Measurements from ENCODE around the gene PDHB. TPM values are rescaled to one million over a fixed set of nuclear protein-coding genes. Genes with fewer than 3 reads are reported as not detected.
A peak's percentile ranks its signal among the peaks of the same experiment; 100 is the strongest.

The PDHB gene
- total and polyA plus RNA-seq, 2 experiments from 2014 or later: 108 to 119 TPM

DNA sequence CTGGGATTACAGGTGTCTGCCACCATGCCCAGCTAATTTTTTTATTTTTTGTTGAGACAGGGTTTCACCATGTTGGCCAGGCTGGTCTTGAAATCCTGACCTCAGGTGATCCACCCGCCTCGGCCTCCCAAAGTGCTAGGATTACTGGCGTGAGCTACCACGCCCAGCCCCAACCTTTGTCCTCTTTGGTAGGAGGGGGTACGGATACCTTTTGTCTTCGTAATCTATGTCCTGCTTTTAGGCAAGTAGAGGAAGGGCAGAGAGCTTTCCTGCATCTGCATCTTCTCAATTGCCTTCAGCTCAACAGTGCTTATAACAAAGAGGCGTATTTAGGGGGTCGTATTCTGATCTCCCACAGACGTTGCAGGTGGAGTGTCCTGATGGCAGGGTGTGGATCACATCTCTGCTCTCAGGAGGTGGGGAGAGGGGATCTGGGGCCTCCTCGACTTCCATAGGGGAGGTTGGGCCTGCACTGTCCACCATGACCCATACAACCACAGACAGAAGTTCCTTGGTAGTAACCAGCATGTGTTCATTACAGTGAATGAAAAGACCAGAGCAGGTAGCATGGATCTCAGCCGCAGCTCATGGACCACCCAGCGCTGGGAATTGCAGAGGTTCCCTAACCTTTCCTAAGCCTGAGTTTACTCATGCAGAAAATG lies 36.9 kb upstream of the PDHB start:
- H3F3A ChIP-seq (ENCODE audit: insufficient read depth): 0 out of 2 replicates have a peak, but pooled peaks cover 6% of the 10 kb centered on the region
- no peaks in the 10 kb centered on the region for H3K9me3 ChIP-seq (ENCODE audit: low read depth)
- H3K4me2 ChIP-seq (ENCODE audit: unreplicated experiment): no peak overlapping the region
- H3K4me3 ChIP-seq: no peak overlapping the region
- no peaks in the 10 kb centered on the region for H3K9me2 ChIP-seq (ENCODE audit: insufficient read depth)
- H3K9ac ChIP-seq: no peak overlapping the region
- peak overlapping the region; percentile 33; the same call in 1 of the 2 replicates for H3K27ac ChIP-seq
- 92 to 95% methylated on average over 12 of the region's 12 CpGs for WGBS, 2 experiments (ENCODE audit: low coverage in 1 of 2, low lambda C conversion rate in 2 of 2, missing lambda C conversion rate in 2 of 2)
- no peaks in the 10 kb centered on the region for H4K20me1 ChIP-seq (ENCODE audit: insufficient read depth)
- no peak for DNase-seq
- H3K4me1 ChIP-seq (ENCODE audit: insufficient read depth): peaks cover 14% of the 10 kb centered on the region
- H2AFZ ChIP-seq: no peak overlapping the region
- no peaks in the 10 kb centered on the region for H3K36me3 ChIP-seq (ENCODE audit: low read depth)
- TF ChIP-seq EZH2phosphoT487 (IDR thresholded peaks at IDR 0.05; ENCODE audit: insufficient read depth, low read depth): no peak
- no peak for TF ChIP-seq EZH2 (IDR thresholded peaks at IDR 0.05; ENCODE audit: insufficient read depth, poor library complexity, severe bottlenecking)
- H3K27me3 ChIP-seq (replicated peaks; ENCODE audit: insufficient read depth): no peaks in the 10 kb centered on the region
- in situ Hi-C loops (cut with MboI): no loop called here
- H3K79me2 ChIP-seq (ENCODE audit: insufficient read depth): no peaks in the 10 kb centered on the region

DNA sequence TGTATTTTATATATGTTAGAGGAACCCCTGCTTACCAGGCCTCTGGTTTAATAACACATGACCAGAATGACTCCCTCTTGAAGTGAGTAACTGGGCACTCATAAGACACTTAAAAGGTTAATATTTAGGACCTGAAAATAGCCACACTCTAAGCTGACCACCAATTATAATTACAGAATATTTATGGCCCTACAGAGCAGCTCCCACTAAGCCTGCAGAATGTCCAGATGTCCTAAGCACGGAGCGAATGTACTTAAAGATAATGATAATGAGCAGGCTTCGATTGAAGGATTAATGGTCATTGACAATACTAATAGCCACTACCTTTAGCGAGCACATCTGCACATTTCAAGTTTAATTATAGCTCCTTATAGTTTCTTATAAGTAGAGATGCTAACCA lies 35.5 kb upstream of the PDHB start:
- Histone ChIP-seq H3K4me2 (ENCODE audit: unreplicated experiment) (no peak overlapping the region), H3K9me2 (ENCODE audit: insufficient read depth) (no peaks in the 10 kb centered on the region), H4K20me1 (ENCODE audit: insufficient read depth) (no peaks in the 10 kb centered on the region), H3K9ac (no peak overlapping the region), H3K9me3 (ENCODE audit: low read depth) (no peaks in the 10 kb centered on the region), H3K27me3 (replicated peaks; ENCODE audit: insufficient read depth) (no peaks in the 10 kb centered on the region), H3K36me3 (ENCODE audit: low read depth) (no peaks in the 10 kb centered on the region), H3K79me2 (ENCODE audit: insufficient read depth) (no peaks in the 10 kb centered on the region), H3F3A (ENCODE audit: insufficient read depth) (peaks cover 14% of the 10 kb centered on the region; the same call in 1 of the 2 replicates), H2AFZ (no peak overlapping the region), H3K4me3 (no peak overlapping the region), H3K27ac (no peak overlapping the region), H3K4me1 (ENCODE audit: insufficient read depth) (peaks cover 16% of the 10 kb centered on the region)
- WGBS, 2 experiments (ENCODE audit: low coverage in 1 of 2, low lambda C conversion rate in 2 of 2, missing lambda C conversion rate in 2 of 2): 71 to 75% methylated on average over 4 of the region's 4 CpGs
- DNase-seq: no peak
- TF ChIP-seq EZH2 (IDR thresholded peaks at IDR 0.05; ENCODE audit: insufficient read depth, poor library complexity, severe bottlenecking): no peak
- TF ChIP-seq EZH2phosphoT487 (IDR thresholded peaks at IDR 0.05; ENCODE audit: insufficient read depth, low read depth): no peak
- in situ Hi-C loops (cut with MboI): no loop called here

DNA sequence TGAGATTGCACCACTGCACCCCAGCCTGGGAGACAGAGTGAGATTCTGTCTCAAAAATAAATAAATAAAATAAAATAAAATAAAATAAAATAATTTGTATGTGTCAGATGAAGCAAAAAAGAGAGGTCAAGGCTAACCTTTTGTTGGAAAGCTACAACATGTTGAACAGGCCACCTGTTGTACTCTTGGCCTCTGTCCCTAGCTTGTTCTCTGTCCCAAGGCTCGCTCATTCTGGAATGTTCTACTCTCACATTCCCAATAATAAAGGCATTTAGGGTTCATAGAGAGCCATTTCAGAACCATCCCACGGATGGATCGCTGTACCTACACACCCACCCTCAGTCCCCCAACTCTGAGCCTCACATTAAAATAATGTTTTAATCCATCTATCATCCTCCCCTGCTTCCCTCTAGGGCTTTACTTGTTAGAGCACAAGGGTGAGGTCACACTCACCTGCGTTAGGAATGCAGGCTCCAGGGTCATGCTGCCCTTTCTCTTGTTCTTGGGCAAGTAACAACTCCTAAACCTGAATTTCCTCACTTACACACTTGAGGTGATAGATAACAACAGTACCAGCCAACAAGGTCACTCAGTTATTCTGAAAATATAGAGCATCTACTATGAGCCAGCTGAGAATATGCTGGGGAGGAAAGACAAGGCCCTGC lies 33.4 kb upstream of the PDHB start:
- Histone ChIP-seq H2AFZ (no peak overlapping the region), H3K79me2 (ENCODE audit: insufficient read depth) (no peaks in the 10 kb centered on the region), H3K27ac (no peak overlapping the region), H3K36me3 (ENCODE audit: low read depth) (no peaks in the 10 kb centered on the region), H3K4me3 (no peak overlapping the region), H3K27me3 (replicated peaks; ENCODE audit: insufficient read depth) (no peaks in the 10 kb centered on the region), H3K4me2 (ENCODE audit: unreplicated experiment) (no peak overlapping the region), H3K9ac (no peak overlapping the region), H4K20me1 (ENCODE audit: insufficient read depth) (no peaks in the 10 kb centered on the region), H3K4me1 (ENCODE audit: insufficient read depth) (peaks cover 19% of the 10 kb centered on the region), H3F3A (ENCODE audit: insufficient read depth) (peaks cover 17% of the 10 kb centered on the region; the same call in 1 of the 2 replicates), H3K9me2 (ENCODE audit: insufficient read depth) (no peaks in the 10 kb centered on the region), H3K9me3 (ENCODE audit: low read depth) (no peaks in the 10 kb centered on the region)
- TF ChIP-seq EZH2 (IDR thresholded peaks at IDR 0.05; ENCODE audit: insufficient read depth, poor library complexity, severe bottlenecking) (no peak), EZH2phosphoT487 (IDR thresholded peaks at IDR 0.05; ENCODE audit: insufficient read depth, low read depth) (no peak)
- WGBS, 2 experiments (ENCODE audit: low coverage in 1 of 2, low lambda C conversion rate in 2 of 2, missing lambda C conversion rate in 2 of 2): 93 to 94% methylated on average over 4 of the region's 4 CpGs
- no peak for DNase-seq
- in situ Hi-C loops (cut with MboI): no loop called here

DNA sequence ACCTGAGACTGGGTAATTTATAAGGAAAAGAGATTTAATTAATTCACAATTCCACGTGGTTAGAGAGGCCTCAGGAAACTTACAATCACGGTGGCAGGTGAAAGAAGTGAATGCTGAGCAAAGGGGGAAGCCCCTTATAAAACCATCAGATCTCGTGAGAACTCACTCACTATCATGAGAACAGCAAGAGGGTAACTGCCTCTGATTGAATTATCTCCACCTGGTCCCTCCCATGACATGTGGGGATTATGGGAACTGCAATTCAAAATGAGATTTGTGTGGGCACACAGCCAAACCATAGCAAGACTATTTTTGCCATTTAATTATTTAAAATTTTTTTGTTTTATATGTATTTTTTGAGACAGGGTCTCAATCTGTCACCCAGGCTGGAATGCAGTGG lies 31.2 kb upstream of the PDHB start:
- Histone ChIP-seq H3K9me3 (ENCODE audit: low read depth) (no peaks in the 10 kb centered on the region), H3K9me2 (ENCODE audit: insufficient read depth) (no peaks in the 10 kb centered on the region), H2AFZ (no peak overlapping the region), H3F3A (ENCODE audit: insufficient read depth) (peaks cover 11% of the 10 kb centered on the region; the same call in 1 of the 2 replicates), H3K4me3 (no peak overlapping the region), H3K79me2 (ENCODE audit: insufficient read depth) (no peaks in the 10 kb centered on the region), H3K4me1 (ENCODE audit: insufficient read depth) (peaks cover 5% of the 10 kb centered on the region; the same call in 1 of the 2 replicates), H3K27me3 (replicated peaks; ENCODE audit: insufficient read depth) (no peaks in the 10 kb centered on the region), H3K36me3 (ENCODE audit: low read depth) (no peaks in the 10 kb centered on the region), H3K4me2 (ENCODE audit: unreplicated experiment) (no peak overlapping the region), H3K9ac (no peak overlapping the region), H4K20me1 (ENCODE audit: insufficient read depth) (no peaks in the 10 kb centered on the region), H3K27ac (no peak overlapping the region)
- in situ Hi-C loops (cut with MboI): no loop called here
- WGBS, 2 experiments (ENCODE audit: low coverage in 1 of 2, low lambda C conversion rate in 2 of 2, missing lambda C conversion rate in 2 of 2): 85 to 90% methylated on average over 3 of the region's 3 CpGs
- TF ChIP-seq EZH2phosphoT487 (IDR thresholded peaks at IDR 0.05; ENCODE audit: insufficient read depth, low read depth) (no peak), EZH2 (IDR thresholded peaks at IDR 0.05; ENCODE audit: insufficient read depth, poor library complexity, severe bottlenecking) (no peak)
- DNase-seq: peak; percentile 14

Measured in GM23248 (cell line).